Heart left ventricle (tissue), 16 donors: Measurements from ENCODE around the gene DMD. TPM values are rescaled to one million over a fixed set of nuclear protein-coding genes. Genes with fewer than 3 reads are reported as not detected.
A peak's percentile ranks its signal among the peaks of the same experiment; 100 is the strongest.

ENCODE experiments used
- ATAC-seq, 4 donors: fragments of 200-7000 bp; cut with Tn5 transposase; one replicate each; pipeline ENCODE4 v1.9.1; 2020 to 2022; ENCODE audit warnings: moderate library complexity in 4 of 4, mild to moderate bottlenecking in 3 of 4, moderate number of reproducible peaks in 1 of 4
- DNase-seq, 5 donors: peaks; one replicate each; pipeline ENCODE4 v3.0.0-alpha.2; 2020
- H3K27ac ChIP-seq, 12 donors: fragments of 200-600 bp; sonication (generic) in 4 of 12; one replicate each; pipeline versions ENCODE4 v1.5.0 to v1.8.0; 2016 to 2022; ENCODE audit warnings: mild to moderate bottlenecking in 2 of 12
- H3K27me3 ChIP-seq, 9 donors: fragments of 200-600 bp; sonication (generic) in 2 of 9; one replicate each; pipeline versions ENCODE4 v1.5.1 to v1.8.0; 2016 to 2022; ENCODE audit warnings: mild to moderate bottlenecking in 3 of 9
- H3K36me3 ChIP-seq, 9 donors: fragments of 200-600 bp; sonication (generic) in 2 of 9; one replicate each; pipeline versions ENCODE4 v1.5.0 to v1.8.0; 2018 to 2022; ENCODE audit warnings: mild to moderate bottlenecking in 2 of 9
- H3K4me1 ChIP-seq, 12 donors: fragments of 200-600 bp; sonication (generic) in 4 of 12; one replicate each; pipeline versions ENCODE4 v1.5.0 to v1.8.0; 2016 to 2022; ENCODE audit warnings: mild to moderate bottlenecking in 3 of 12
- H3K4me3 ChIP-seq, 12 donors: fragments of 200-600 bp; sonication (generic) in 4 of 12; one replicate each; pipeline versions ENCODE4 v1.5.0 to v1.8.0; 2017 to 2022; ENCODE audit warnings: mild to moderate bottlenecking in 9 of 12, moderate library complexity in 4 of 12
- H3K9me3 ChIP-seq, 12 donors: fragments of 200-600 bp; sonication (generic) in 4 of 12; one replicate each; pipeline versions ENCODE4 v1.5.0 to v1.8.0; 2016 to 2022; ENCODE audit warnings: mild to moderate bottlenecking in 1 of 12
- POLR2A ChIP-seq, 2 donors: fragments of 450-650 bp; IDR thresholded peaks; one replicate each; pipeline ENCODE4 v1.6.1; 2017; ENCODE audit warnings: antibody characterized with exemption in 2 of 2, mild to moderate bottlenecking in 2 of 2, moderate library complexity in 2 of 2
- WGBS, 4 donors: extraction: QIAGEN DNeasy Blood & Tissue Kit in 2 of 4; methylation state at CpG; one replicate each; pipeline versions ENCODE4 v1.1.5 to v1.1.7; 2013 to 2018; 5-methylcytosine and 5-hydroxymethylcytosine counted together
- intact Hi-C, 10 donors: fragments of 100-400 bp; cut with DNase I; formaldehyde crosslinking; loops; one replicate each; pipeline versions ENCODE4 v1.11.1 to v1.14.2; 2022
- polyA plus RNA-seq, 2 donors: library from polyadenylated mRNA; stranded (reverse); fragments of 200-250 nt; gene quantifications; one replicate each; pipeline ENCODE4 v1.2.3, GENCODE V29; 2013
- total RNA-seq, 9 donors: library from RNA; depleted of rRNA in 2 of 9; stranded (reverse); fragments of >200 nt in 2 of 9; fragmentation: NEBNext Ultra II Directional in 3 of 9; extraction: Animal tissue kit (Norgen Biotek cat#: 25700) in 3 of 9; gene quantifications; one replicate each; pipeline versions ENCODE4 v1.1.0 to v1.2.4, GENCODE V29; 2016 to 2023
- TF ChIP-seq, protein P1 (sequence below), 12 donors: fragments of 200-600 bp; sonication (generic) in 4 of 12; IDR thresholded peaks; one replicate each; pipeline versions ENCODE4 v1.5.0 to v1.8.0; 2018 to 2022; ENCODE audit warnings: antibody characterized with exemption in 12 of 12, mild to moderate bottlenecking in 5 of 12
- donor health status: ischemic (EF 13 %, LVEDD 7.1; RV severe dilation, severe dysfunction).
- donor health status: healthy with polysubstance abuse.
- donor health status: DM: no; HTN: yes; CAD: no.
- donor health status: DM: no; HTN: no; CAD: no.
- donor health status: ischemic (EF 25% LVEDD 6.9; RV normal size, moderate dysfunction).
- donor health status: ischemic (EF 25% LVEDD 5.7; RV mildly dilated, moderate dysfunction).
- donor health status: healthy.
- donor health status: DM: yes; HTN: yes; CAD: no.
- donor health status: ischemic (EF 35%, LVEDD 5.7; RV mildly dilated, moderate dysfunction).
- donor health status: nonischemic (EF 11% LVEDD 7.7; RV severe dilation, severe dysfunction).
- donor health status: DM: yes; HTN: yes; CAD: no.
- donor health status: PGD.
- donor health status: ischemic (EF 29% LVEDD 5.4; RV normal size, mild dysfunction).
- donor health status: nonischemic (EF 23%, LVEDD 6.1; RV moderate dilation, normal function).

The DMD gene
- total and polyA plus RNA-seq, 11 donors: 34.7 to 236 (median 162) TPM

- Histone ChIP-seq H3K36me3 (peaks cover 0 to 40% (median 0%) of the 10 kb centered on the region in 9 donors), H3K27me3 (no peaks in the 10 kb centered on the region), H3K9me3 (no peaks in the 10 kb centered on the region), H3K27ac (no peak overlapping the region), H3K4me1 (no peaks in the 10 kb centered on the region), H3K4me3 (no peak overlapping the region)
- intact Hi-C loops: no loop called here
- TF ChIP-seq, protein P1, sequence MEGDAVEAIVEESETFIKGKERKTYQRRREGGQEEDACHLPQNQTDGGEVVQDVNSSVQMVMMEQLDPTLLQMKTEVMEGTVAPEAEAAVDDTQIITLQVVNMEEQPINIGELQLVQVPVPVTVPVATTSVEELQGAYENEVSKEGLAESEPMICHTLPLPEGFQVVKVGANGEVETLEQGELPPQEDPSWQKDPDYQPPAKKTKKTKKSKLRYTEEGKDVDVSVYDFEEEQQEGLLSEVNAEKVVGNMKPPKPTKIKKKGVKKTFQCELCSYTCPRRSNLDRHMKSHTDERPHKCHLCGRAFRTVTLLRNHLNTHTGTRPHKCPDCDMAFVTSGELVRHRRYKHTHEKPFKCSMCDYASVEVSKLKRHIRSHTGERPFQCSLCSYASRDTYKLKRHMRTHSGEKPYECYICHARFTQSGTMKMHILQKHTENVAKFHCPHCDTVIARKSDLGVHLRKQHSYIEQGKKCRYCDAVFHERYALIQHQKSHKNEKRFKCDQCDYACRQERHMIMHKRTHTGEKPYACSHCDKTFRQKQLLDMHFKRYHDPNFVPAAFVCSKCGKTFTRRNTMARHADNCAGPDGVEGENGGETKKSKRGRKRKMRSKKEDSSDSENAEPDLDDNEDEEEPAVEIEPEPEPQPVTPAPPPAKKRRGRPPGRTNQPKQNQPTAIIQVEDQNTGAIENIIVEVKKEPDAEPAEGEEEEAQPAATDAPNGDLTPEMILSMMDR (IDR thresholded peaks at IDR 0.05): no peak
- TF ChIP-seq POLR2A (IDR thresholded peaks at IDR 0.05): no peak
- ATAC-seq (no peak), DNase-seq (no peak)
- WGBS, 4 donors: 78 to 98% (median 93%) methylated on average over 2 of the region's 2 CpGs
These were observed 2042.8 kb downstream of the DMD start for GRCh38 chrX:31168551-31168950.

DNA sequence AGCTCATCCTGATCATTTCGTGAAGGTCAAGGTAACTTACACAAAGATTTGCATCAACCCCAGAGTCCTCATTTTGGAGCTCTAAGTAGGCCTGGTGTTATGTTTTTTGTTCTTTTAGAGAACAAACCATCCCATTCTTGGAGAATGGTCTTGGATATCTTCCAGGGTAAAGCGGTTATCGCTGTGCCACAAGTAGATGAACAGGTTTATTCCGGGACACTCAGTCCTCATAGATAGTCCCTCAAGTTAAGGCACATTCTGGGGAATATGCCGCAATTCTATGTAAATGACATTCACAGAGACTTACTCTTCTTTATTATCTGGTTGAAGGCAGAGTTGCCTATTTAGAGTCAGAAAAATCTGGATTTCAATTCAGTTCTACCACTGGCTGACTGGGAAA, 2044.5 kb downstream of the DMD start:
- TF ChIP-seq POLR2A (IDR thresholded peaks at IDR 0.05): no peak
- TF ChIP-seq, protein P1 (IDR thresholded peaks at IDR 0.05): no peak
- Histone ChIP-seq H3K36me3 (peaks cover 0 to 32% (median 0%) of the 10 kb centered on the region in 9 donors), H3K9me3 (no peaks in the 10 kb centered on the region), H3K4me3 (no peak overlapping the region), H3K27me3 (no peaks in the 10 kb centered on the region), H3K27ac (no peak overlapping the region), H3K4me1 (no peaks in the 10 kb centered on the region)
- intact Hi-C loops: no loop called here
- peak in 1 of 4 donors; percentile 29 for ATAC-seq
- no peak for DNase-seq
- 63 to 78% (median 70%) methylated on average over 5 of the region's 5 CpGs for WGBS, 4 donors

- no peak for ATAC-seq
- DNase-seq: no peak
These were observed 2044.9 kb downstream of the DMD start for GRCh38 chrX:31166416-31166815.

DNA sequence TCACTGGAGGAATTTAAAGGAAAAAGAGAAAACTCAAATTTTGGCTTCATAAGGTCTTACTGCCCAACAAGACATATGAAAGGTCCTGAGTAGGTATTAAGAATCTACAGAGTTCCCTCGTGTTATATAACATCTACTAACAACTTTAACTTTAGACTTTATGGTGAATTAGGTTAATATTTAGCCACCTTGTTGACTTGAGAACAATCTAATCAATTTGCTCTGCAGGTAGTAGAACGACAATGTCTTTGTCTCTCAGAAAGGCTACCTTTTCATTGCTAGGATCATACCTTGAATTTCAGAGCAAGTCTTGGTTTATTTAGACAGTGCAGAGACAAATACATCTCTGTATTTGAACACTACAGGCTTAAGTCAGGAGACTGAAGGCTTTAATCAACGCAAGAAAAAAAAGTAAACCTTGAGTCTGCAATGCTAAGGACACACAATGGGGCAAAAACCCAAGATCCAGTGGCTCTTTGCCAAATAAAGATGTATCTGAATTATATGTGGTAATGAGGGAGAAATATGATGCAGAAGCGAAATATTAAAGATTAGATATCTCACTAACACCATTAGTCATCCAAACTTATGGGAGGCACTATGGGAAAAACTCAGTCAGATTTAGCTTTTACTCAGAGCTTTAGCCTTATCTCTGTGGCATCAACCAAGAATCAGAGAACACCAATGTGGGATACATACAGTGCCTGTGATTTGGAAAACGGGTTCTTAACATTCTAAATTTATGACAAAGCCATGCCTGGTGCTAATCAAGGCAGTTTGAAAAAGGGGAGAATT, 2045.9 kb downstream of the DMD start:
- Histone ChIP-seq H3K36me3 (peaks cover 0 to 24% (median 0%) of the 10 kb centered on the region in 9 donors), H3K27ac (no peak overlapping the region), H3K4me1 (no peaks in the 10 kb centered on the region), H3K9me3 (no peaks in the 10 kb centered on the region), H3K4me3 (no peak overlapping the region), H3K27me3 (no peaks in the 10 kb centered on the region)
- WGBS, 4 donors: 52 to 74% (median 65%) methylated on average over 5 of the region's 5 CpGs
- ATAC-seq (no peak), DNase-seq (no peak)
- intact Hi-C loops: no loop called here
- TF ChIP-seq POLR2A (IDR thresholded peaks at IDR 0.05): no peak
- TF ChIP-seq, protein P1 (IDR thresholded peaks at IDR 0.05): no peak

More at GRCh38 chrX:31166416-31166815, 2044.9 kb downstream of the DMD start:
- no peak overlapping the region for H3K27ac ChIP-seq
- H3K4me3 ChIP-seq: no peak overlapping the region
- H3K36me3 ChIP-seq: peaks cover 0 to 29% (median 0%) of the 10 kb centered on the region in 9 donors
- no peaks in the 10 kb centered on the region for H3K27me3 ChIP-seq
- intact Hi-C loops: no loop called here
- no peaks in the 10 kb centered on the region for H3K4me1 ChIP-seq
- no peak for TF ChIP-seq POLR2A (IDR thresholded peaks at IDR 0.05)
- TF ChIP-seq, protein P1 (IDR thresholded peaks at IDR 0.05): no peak
- H3K9me3 ChIP-seq: no peaks in the 10 kb centered on the region
- WGBS, 4 donors: 82 to 93% (median 87%) methylated on average over 5 of the region's 5 CpGs
